Lower leg skin (tissue), 3 donors: Measurements from ENCODE around the gene LHX4.

Experiments
- POLR2A ChIP-seq, 2 donors: fragments of 450-650 bp; IDR thresholded peaks; one replicate each; pipeline ENCODE4 v1.6.1; 2016 to 2017; ENCODE audit warnings: antibody characterized with exemption in 2 of 2, mild to moderate bottlenecking in 1 of 2, moderate library complexity in 1 of 2
- TF ChIP-seq, protein P1 (sequence below), 3 donors: fragments of 450-650 bp; IDR thresholded peaks; one replicate each; pipeline ENCODE4 v1.5.1; 2016; ENCODE audit warnings: antibody characterized with exemption in 3 of 3, mild to moderate bottlenecking in 3 of 3, moderate library complexity in 2 of 3

- TF ChIP-seq POLR2A (IDR thresholded peaks at IDR 0.05), result no peak
- TF ChIP-seq, protein P1, sequence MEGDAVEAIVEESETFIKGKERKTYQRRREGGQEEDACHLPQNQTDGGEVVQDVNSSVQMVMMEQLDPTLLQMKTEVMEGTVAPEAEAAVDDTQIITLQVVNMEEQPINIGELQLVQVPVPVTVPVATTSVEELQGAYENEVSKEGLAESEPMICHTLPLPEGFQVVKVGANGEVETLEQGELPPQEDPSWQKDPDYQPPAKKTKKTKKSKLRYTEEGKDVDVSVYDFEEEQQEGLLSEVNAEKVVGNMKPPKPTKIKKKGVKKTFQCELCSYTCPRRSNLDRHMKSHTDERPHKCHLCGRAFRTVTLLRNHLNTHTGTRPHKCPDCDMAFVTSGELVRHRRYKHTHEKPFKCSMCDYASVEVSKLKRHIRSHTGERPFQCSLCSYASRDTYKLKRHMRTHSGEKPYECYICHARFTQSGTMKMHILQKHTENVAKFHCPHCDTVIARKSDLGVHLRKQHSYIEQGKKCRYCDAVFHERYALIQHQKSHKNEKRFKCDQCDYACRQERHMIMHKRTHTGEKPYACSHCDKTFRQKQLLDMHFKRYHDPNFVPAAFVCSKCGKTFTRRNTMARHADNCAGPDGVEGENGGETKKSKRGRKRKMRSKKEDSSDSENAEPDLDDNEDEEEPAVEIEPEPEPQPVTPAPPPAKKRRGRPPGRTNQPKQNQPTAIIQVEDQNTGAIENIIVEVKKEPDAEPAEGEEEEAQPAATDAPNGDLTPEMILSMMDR (IDR thresholded peaks at IDR 0.05), result no peak
Observed at GRCh38 chr1:180181048-180181447, 49.0 kb upstream of the LHX4 start.
